ENCODE results near the gene LGI4.

The LGI4 gene

GRCh38 chr19:35084509-35084762 lies 50.4 kb downstream of the LGI4 start:
- no peak for DNase-seq

GRCh38 chr19:35083691-35084508 lies 51.0 kb downstream of the LGI4 start:
- DNase-seq: no peak

GRCh38 chr19:35081201-35081600 lies 53.7 kb downstream of the LGI4 start:
- no peak for DNase-seq

DNA sequence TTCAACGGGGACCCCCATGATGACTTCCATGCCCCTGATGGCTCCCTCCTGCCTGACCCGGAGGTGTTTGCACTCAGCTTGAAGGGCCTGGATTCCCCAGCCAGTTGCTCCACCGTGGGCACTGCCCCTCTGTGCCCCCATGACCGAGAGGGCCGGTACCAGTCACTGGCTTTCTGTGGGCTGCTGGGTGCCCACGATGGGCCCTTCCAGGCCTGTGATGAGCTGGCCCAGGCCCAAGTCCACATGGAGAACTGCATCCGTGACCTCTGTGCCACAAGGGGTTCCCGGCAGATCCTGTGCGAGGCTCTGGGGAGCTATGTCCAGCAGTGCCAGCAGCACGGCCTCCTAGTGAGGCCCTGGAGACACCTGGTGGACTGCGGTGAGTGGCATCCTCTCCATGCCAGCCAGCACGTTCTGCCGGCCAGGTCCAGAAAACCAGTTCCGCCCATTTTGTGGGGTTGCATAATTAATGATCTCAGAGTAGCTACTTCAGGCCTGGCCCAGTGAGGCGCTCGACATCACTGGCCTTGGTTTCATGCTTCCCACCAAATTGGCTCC lies 54.2 kb downstream of the LGI4 start:
- no peak for DNase-seq

GRCh38 chr19:35079826-35080225 lies 55.0 kb downstream of the LGI4 start:
- DNase-seq: no peak

GRCh38 chr19:35077411-35078223 lies 57.2 kb downstream of the LGI4 start:
- no peak for DNase-seq

DNA sequence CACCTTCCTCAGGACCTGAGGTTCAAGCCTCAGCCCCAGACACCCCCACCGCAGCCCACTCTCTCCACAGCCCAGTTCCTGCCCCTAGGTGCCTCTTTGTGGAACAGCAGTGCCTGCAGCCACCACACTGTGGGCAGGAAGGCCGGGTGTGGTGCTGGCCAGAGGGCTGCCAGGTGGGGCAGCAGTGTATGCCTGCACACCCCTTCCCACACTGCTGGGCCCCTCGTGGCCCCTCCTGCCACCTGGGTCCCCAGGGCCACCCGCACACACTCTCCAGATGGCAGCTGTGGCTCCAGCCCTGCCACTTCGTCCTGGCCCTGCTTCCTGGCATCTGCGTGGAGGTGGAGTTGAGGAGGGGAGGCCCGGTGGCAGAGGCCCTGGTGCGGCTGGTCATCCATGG lies 58.2 kb downstream of the LGI4 start:
- DNase-seq: no peak

- DNase-seq: no peak
These were observed 58.9 kb downstream of the LGI4 start for GRCh38 chr19:35076026-35076370.

DNA sequence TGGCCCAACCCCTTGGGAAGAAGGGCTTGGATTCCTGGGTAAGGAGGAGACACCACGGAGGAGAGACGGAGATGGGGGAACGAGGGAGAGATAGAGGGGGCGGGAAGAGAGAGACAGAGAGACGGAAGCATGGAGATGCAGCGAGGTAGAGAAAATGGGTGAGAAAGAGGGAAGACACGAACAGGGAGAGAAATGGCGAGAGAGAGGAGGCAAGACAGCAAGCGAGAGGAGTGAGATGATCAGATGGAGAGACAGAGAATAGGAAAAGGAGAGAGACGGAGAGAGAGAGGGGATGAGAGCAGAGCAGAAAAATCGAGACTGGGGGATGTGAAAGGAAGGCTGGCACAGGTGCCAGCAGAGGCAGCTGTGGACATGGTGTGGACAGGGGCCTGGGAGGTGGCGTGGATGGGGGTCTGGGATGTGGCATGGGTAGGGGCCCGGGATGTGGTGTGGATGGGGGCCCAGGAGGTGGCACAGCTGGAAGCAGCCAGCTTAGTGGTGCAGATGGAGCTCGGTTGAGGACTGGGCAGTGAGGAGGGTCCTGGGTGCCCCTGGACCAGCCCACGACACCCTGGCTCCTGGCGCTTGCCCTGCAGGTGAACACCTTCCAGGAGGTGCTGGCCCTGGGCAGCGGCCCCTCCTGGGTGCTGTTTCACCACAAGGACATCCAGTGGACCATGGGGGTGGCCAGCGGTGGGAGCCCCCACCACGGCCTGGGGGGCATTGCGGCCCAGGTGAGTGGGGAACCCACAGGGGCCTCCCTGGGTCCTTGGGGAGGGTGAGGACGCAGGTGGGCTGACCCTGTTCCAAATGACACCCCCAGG lies 59.4 kb downstream of the LGI4 start:
- no peak for DNase-seq

Measured in CD4-positive, alpha-beta T cell treated with Interleukin-1 beta for 1 hour (primary cell).